ENCODE data around the gene GALNT9.

- TF ChIP-seq, protein P1, sequence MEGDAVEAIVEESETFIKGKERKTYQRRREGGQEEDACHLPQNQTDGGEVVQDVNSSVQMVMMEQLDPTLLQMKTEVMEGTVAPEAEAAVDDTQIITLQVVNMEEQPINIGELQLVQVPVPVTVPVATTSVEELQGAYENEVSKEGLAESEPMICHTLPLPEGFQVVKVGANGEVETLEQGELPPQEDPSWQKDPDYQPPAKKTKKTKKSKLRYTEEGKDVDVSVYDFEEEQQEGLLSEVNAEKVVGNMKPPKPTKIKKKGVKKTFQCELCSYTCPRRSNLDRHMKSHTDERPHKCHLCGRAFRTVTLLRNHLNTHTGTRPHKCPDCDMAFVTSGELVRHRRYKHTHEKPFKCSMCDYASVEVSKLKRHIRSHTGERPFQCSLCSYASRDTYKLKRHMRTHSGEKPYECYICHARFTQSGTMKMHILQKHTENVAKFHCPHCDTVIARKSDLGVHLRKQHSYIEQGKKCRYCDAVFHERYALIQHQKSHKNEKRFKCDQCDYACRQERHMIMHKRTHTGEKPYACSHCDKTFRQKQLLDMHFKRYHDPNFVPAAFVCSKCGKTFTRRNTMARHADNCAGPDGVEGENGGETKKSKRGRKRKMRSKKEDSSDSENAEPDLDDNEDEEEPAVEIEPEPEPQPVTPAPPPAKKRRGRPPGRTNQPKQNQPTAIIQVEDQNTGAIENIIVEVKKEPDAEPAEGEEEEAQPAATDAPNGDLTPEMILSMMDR (IDR thresholded peaks at IDR 0.05; ENCODE audit: borderline replicate concordance, extremely low read depth, low read length, poor library complexity, severe bottlenecking): no peak
- TF ChIP-seq EZH2 (IDR thresholded peaks at IDR 0.05; ENCODE audit: borderline replicate concordance, low read depth, low read length, severe bottlenecking): no peak
These were observed 123.9 kb downstream of the GALNT9 start for GRCh38 chr12:132205271-132206045.

Measured in DND-41 (cell line).